Chondrocyte (in vitro differentiated cells): ENCODE data around the gene CGREF1. TPM values are rescaled to one million over a fixed set of nuclear protein-coding genes. Genes with fewer than 3 reads are reported as not detected.

Experiments
- DNase-seq: peaks from one replicate; pipeline ENCODE4 v3.0.0; 2021; ENCODE audit warnings: mixed read lengths, low spot score
- H3K27ac Mint-ChIP-seq: one replicate; pipeline ENCODE4 v1.8.0; 2021; ENCODE audit warnings: mild to moderate bottlenecking, moderate library complexity, mixed read lengths; ENCODE audit not compliant: unreplicated experiment
- H3K27me3 Mint-ChIP-seq: 2 replicates; pipeline ENCODE4 v1.8.0; 2021; ENCODE audit warnings: low read depth, mixed read lengths
- H3K36me3 Mint-ChIP-seq: 2 replicates; pipeline ENCODE4 v1.8.0; 2021; ENCODE audit warnings: low read depth, mixed read lengths
- H3K4me1 Mint-ChIP-seq: 2 replicates; pipeline ENCODE4 v1.8.0; 2021; ENCODE audit warnings: low read depth, mild to moderate bottlenecking, mixed read lengths
- H3K4me3 Mint-ChIP-seq: one replicate; pipeline ENCODE4 v1.8.0; 2021; ENCODE audit warnings: mild to moderate bottlenecking, moderate library complexity, mixed read lengths; ENCODE audit not compliant: unreplicated experiment
- H3K9me3 Mint-ChIP-seq: 2 replicates; pipeline ENCODE4 v1.8.0; 2021; ENCODE audit warnings: low read depth, mixed read lengths
- total RNA-seq: library from RNA; stranded (reverse); gene quantifications from 3 replicates; pipeline ENCODE4 v1.2.1, GENCODE V29; 2021
- TF ChIP-seq, protein P1 (sequence below): fragments of 200-600 bp; sonication (generic); IDR thresholded peaks from 2 replicates; pipeline ENCODE4 v1.5.0; 2021; ENCODE audit warnings: antibody characterized with exemption, mild to moderate bottlenecking, moderate library complexity

CGREF1 gene
- total RNA-seq, 1 donor from 2014 or later, result 15.9 TPM

DNA sequence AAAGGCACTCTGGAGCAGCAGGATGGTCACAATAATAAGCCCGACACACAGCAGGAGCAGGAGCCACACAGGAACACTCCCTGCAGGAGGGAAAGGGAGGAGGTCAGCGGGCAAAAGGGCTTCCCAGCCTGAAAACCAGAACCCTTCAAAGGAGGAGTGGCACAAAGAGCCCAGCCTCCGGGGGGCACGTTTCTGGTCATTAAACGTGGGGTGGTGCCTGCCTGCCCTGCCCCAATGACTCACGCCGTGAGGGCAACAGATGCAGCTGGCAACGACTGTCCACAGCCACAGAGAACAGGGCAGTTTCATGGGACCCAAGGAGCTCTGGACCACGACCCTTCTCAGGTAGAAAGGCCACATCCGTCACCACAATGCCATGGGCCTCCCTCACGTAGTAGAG is 12.5 kb upstream of the CGREF1 start:
- H3K27me3 Mint-ChIP-seq, result no peaks in the 10 kb centered on the region
- peaks cover 9% of the 10 kb centered on the region for H3K36me3 Mint-ChIP-seq
- H3K4me1 Mint-ChIP-seq, result peaks cover 14% of the 10 kb centered on the region
- no peak overlapping the region for H3K27ac Mint-ChIP-seq
- H3K4me3 Mint-ChIP-seq, result no peak overlapping the region
- TF ChIP-seq, protein P1, sequence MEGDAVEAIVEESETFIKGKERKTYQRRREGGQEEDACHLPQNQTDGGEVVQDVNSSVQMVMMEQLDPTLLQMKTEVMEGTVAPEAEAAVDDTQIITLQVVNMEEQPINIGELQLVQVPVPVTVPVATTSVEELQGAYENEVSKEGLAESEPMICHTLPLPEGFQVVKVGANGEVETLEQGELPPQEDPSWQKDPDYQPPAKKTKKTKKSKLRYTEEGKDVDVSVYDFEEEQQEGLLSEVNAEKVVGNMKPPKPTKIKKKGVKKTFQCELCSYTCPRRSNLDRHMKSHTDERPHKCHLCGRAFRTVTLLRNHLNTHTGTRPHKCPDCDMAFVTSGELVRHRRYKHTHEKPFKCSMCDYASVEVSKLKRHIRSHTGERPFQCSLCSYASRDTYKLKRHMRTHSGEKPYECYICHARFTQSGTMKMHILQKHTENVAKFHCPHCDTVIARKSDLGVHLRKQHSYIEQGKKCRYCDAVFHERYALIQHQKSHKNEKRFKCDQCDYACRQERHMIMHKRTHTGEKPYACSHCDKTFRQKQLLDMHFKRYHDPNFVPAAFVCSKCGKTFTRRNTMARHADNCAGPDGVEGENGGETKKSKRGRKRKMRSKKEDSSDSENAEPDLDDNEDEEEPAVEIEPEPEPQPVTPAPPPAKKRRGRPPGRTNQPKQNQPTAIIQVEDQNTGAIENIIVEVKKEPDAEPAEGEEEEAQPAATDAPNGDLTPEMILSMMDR, result no peak
- no peak for DNase-seq
- H3K9me3 Mint-ChIP-seq, result no peaks in the 10 kb centered on the region

DNA sequence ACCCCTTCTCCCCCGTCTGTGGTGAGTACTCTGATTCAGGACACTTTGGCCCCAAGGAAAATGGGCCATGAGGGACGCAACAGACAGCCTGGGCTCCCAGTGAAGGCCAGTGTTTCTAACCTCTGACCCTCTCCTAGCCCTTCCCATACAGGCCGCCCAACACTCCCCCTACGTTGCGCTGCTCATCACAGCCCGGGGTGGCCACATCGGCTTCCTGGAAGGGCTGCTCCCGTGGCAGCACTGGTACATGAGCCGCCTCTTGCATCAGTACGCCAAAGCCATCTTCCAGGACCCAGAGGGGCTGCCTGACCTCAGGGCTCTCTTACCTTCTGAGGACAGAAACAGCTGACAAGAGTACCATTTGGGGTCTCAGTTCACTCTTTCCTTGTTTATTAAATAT is 11.5 kb upstream of the CGREF1 start:
- TF ChIP-seq, protein P1, result no peak
- Mint-ChIP-seq H3K27ac (no peak overlapping the region), H3K27me3 (no peaks in the 10 kb centered on the region), H3K4me3 (no peak overlapping the region), H3K4me1 (peaks cover 14% of the 10 kb centered on the region), H3K9me3 (no peaks in the 10 kb centered on the region), H3K36me3 (peaks cover 9% of the 10 kb centered on the region)
- DNase-seq, result no peak

DNA sequence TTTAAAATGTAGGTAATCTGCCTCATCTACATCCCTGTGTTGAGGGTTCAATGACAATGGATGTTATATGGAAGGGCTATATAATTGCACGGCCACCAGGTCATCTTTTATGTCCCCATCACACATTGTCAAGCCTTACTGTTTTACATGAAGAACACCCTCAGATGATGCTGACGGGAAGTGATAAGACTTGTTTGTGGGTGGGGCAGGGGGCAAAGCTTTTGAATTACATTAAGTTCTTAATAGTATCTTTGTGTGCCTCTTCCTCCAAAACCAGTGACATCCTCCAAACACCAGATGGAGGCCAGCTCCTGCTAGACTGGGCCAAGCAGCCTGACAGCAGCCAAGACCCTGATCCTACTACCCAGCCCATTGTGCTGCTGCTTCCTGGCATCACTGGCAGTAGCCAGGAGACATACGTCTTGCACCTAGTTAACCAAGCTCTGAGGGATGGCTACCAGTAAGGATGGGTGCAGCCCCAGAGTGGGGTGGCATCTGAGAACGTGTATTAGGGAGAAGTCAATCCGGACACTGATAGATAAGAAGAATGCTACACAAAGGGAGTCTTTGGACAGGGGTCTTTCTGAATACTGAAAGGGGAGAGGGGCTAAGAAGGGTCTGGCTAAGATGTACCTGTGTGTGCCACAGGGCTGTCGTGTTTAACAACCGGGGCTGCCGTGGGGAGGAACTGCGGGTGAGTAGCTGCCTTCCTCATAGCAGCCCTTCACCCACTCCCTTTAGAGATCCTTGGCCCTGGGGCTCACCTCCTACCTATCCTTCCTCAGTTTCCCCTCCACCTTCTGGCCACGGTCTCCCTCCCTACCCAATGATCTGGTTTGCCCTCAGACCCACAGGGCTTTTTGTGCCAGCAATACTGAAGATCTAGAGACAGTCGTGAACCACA is 10.0 kb upstream of the CGREF1 start:
- TF ChIP-seq, protein P1, result no peak
- Mint-ChIP-seq H3K27me3 (no peaks in the 10 kb centered on the region), H3K4me1 (peaks cover 16% of the 10 kb centered on the region), H3K27ac (no peak overlapping the region), H3K36me3 (peaks cover 9% of the 10 kb centered on the region), H3K4me3 (no peak overlapping the region), H3K9me3 (no peaks in the 10 kb centered on the region)
- DNase-seq, result no peak

DNA sequence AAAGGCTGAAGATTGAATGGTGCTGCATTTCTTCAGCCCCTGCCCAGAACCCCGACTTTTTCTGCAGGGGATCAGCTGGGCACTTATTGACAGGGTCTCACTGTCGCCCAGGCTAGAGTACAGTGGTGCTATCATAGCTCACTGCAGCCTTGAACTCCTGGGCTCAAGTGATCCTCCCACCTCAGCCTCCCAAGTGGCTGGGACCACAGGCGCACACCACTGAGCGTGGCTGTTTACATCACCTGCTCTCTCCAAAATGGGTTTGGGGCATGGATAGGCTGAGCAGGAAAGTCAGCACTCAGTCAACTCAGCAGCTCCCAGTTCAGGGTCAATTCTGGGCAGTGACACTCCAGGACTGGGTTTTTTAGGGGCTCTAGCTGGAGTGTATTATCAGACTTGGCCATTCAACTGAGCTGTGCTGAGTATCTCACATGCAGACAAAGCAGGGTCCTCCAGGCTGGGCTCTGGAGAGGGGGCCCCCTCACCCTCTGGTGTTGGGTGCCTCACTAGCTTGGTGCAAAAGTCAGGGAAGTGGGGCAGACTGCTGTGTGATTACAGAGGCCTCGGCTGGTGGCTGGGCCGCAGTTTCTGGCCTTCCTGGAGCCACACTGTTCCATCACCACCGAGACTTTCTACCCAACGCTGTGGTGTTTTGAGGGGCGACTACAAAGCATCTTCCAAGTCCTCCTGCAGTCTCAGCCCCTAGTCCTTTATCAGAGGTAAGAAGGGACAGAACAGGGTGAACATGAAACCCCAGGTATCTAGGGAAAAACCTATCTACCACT is 9.1 kb upstream of the CGREF1 start:
- TF ChIP-seq, protein P1, result no peak
- Mint-ChIP-seq H3K4me1 (peaks cover 13% of the 10 kb centered on the region), H3K4me3 (no peak overlapping the region), H3K36me3 (peaks cover 9% of the 10 kb centered on the region), H3K9me3 (no peaks in the 10 kb centered on the region), H3K27ac (no peak overlapping the region), H3K27me3 (no peaks in the 10 kb centered on the region)
- no peak for DNase-seq

DNA sequence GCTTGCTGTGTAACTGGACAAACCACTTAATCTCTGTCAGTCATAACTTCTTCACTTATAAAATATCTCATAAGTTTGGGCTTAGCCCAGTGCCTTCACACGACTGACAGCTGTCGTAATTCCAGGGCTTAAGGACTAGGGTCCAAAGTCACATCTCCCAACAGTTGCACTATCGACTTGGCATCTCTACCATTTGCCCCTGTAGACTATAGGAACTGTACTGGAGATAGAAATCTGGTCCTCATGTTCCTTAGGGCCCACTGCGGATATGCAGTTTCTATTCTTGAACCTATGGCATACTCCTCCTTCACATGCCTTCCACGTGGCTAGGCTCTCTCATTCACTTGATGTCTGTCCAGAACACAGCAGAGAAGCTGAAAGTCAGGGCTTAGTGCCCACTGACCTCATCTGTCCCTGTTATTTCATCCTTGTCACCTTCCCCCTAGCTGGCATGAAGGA is 7.4 kb upstream of the CGREF1 start:
- DNase-seq, result no peak
- H3K36me3 Mint-ChIP-seq, result peaks cover 6% of the 10 kb centered on the region
- TF ChIP-seq, protein P1, result no peak
- H3K4me3 Mint-ChIP-seq, result no peak overlapping the region
- no peak overlapping the region for H3K27ac Mint-ChIP-seq
- H3K27me3 Mint-ChIP-seq, result peaks cover 2% of the 10 kb centered on the region
- peaks cover 8% of the 10 kb centered on the region for H3K4me1 Mint-ChIP-seq
- no peaks in the 10 kb centered on the region for H3K9me3 Mint-ChIP-seq
